Heart left ventricle (tissue), 16 donors: ENCODE measurements around the gene MICALL2. TPM values are rescaled to one million over a fixed set of nuclear protein-coding genes. Genes with fewer than 3 reads are reported as not detected.
A peak's percentile ranks its signal among the peaks of the same experiment; 100 is the strongest.

ENCODE experiments used
- ATAC-seq, 4 donors: fragments of 200-7000 bp; cut with Tn5 transposase; one replicate each; pipeline ENCODE4 v1.9.1; 2020 to 2022; ENCODE audit warnings: moderate library complexity in 4 of 4, mild to moderate bottlenecking in 3 of 4, moderate number of reproducible peaks in 1 of 4
- DNase-seq, 5 donors: peaks; one replicate each; pipeline ENCODE4 v3.0.0-alpha.2; 2020
- H3K27ac ChIP-seq, 12 donors: fragments of 200-600 bp; sonication (generic) in 4 of 12; one replicate each; pipeline versions ENCODE4 v1.5.0 to v1.8.0; 2016 to 2022; ENCODE audit warnings: mild to moderate bottlenecking in 2 of 12
- H3K27me3 ChIP-seq, 9 donors: fragments of 200-600 bp; sonication (generic) in 2 of 9; one replicate each; pipeline versions ENCODE4 v1.5.1 to v1.8.0; 2016 to 2022; ENCODE audit warnings: mild to moderate bottlenecking in 3 of 9
- H3K36me3 ChIP-seq, 9 donors: fragments of 200-600 bp; sonication (generic) in 2 of 9; one replicate each; pipeline versions ENCODE4 v1.5.0 to v1.8.0; 2018 to 2022; ENCODE audit warnings: mild to moderate bottlenecking in 2 of 9
- H3K4me1 ChIP-seq, 12 donors: fragments of 200-600 bp; sonication (generic) in 4 of 12; one replicate each; pipeline versions ENCODE4 v1.5.0 to v1.8.0; 2016 to 2022; ENCODE audit warnings: mild to moderate bottlenecking in 3 of 12
- H3K4me3 ChIP-seq, 12 donors: fragments of 200-600 bp; sonication (generic) in 4 of 12; one replicate each; pipeline versions ENCODE4 v1.5.0 to v1.8.0; 2017 to 2022; ENCODE audit warnings: mild to moderate bottlenecking in 9 of 12, moderate library complexity in 4 of 12
- H3K9me3 ChIP-seq, 12 donors: fragments of 200-600 bp; sonication (generic) in 4 of 12; one replicate each; pipeline versions ENCODE4 v1.5.0 to v1.8.0; 2016 to 2022; ENCODE audit warnings: mild to moderate bottlenecking in 1 of 12
- CTCF ChIP-seq, 12 donors: fragments of 200-600 bp; sonication (generic) in 4 of 12; IDR thresholded peaks; one replicate each; pipeline versions ENCODE4 v1.5.0 to v1.8.0; 2018 to 2022; ENCODE audit warnings: antibody characterized with exemption in 12 of 12, mild to moderate bottlenecking in 5 of 12
- POLR2A ChIP-seq, 2 donors: fragments of 450-650 bp; IDR thresholded peaks; one replicate each; pipeline ENCODE4 v1.6.1; 2017; ENCODE audit warnings: antibody characterized with exemption in 2 of 2, mild to moderate bottlenecking in 2 of 2, moderate library complexity in 2 of 2
- WGBS, 4 donors: extraction: QIAGEN DNeasy Blood & Tissue Kit in 2 of 4; methylation state at CpG; one replicate each; pipeline versions ENCODE4 v1.1.5 to v1.1.7; 2013 to 2018; 5-methylcytosine and 5-hydroxymethylcytosine counted together
- intact Hi-C, 10 donors: fragments of 100-400 bp; cut with DNase I; formaldehyde crosslinking; loops; one replicate each; pipeline versions ENCODE4 v1.11.1 to v1.14.2; 2022
- polyA plus RNA-seq, 2 donors: library from polyadenylated mRNA; stranded (reverse); fragments of 200-250 nt; gene quantifications; one replicate each; pipeline ENCODE4 v1.2.3, GENCODE V29; 2013
- total RNA-seq, 9 donors: library from RNA; depleted of rRNA in 2 of 9; stranded (reverse); fragments of >200 nt in 2 of 9; fragmentation: NEBNext Ultra II Directional in 3 of 9; extraction: Animal tissue kit (Norgen Biotek cat#: 25700) in 3 of 9; gene quantifications; one replicate each; pipeline versions ENCODE4 v1.1.0 to v1.2.4, GENCODE V29; 2016 to 2023
- donor health status: ischemic (EF 13 %, LVEDD 7.1; RV severe dilation, severe dysfunction).
- donor health status: healthy with polysubstance abuse.
- donor health status: DM: no; HTN: yes; CAD: no.
- donor health status: DM: no; HTN: no; CAD: no.
- donor health status: ischemic (EF 25% LVEDD 6.9; RV normal size, moderate dysfunction).
- donor health status: ischemic (EF 25% LVEDD 5.7; RV mildly dilated, moderate dysfunction).
- donor health status: healthy.
- donor health status: DM: yes; HTN: yes; CAD: no.
- donor health status: ischemic (EF 35%, LVEDD 5.7; RV mildly dilated, moderate dysfunction).
- donor health status: nonischemic (EF 11% LVEDD 7.7; RV severe dilation, severe dysfunction).
- donor health status: DM: yes; HTN: yes; CAD: no.
- donor health status: PGD.
- donor health status: ischemic (EF 29% LVEDD 5.4; RV normal size, mild dysfunction).
- donor health status: nonischemic (EF 23%, LVEDD 6.1; RV moderate dilation, normal function).

Gene MICALL2
- total and polyA plus RNA-seq, 11 donors: 2.5 to 18.3 (median 8.4) TPM

DNA sequence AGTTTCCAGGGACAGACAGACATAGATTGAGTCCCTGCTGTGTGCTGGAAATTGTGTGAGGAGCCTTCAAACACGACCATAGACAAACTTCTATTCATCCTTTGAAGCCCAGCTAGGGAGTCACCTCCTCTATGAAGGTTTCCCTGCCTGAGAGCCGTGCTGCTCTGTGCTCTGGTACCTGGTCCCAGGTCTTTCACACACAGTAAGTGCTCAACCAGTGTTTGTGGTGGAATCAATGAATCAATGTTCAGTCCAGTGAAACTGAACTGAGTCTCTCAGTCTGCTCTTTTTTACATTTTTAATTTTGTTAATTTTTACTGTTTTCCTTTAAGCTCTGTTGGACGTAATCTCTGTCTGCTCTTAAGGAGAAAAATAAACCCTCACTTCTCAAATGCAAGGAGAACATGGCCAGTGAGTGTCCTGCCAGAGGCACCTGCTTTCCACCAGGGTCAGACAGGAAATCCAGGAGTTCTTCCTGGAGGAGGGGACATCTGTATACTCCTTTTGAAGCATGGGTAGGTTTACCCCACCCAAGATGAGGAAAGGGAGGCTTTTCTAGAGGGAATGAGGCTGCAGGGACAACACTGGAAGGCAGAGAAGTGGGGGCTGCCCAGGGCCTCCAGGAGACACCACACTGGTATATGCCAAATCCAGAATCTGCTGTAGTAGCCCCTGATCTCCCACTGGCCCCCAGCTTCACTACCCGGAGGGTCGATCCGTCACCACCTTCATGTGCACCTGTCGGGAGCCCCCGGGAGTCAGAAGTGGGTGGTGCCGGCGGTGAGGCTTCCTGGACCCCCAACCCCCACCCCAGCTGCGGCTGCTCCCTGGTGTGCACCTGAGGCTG, 56.3 kb downstream of the MICALL2 start:
- 42 to 50% (median 46%) methylated on average over 11 of the region's 11 CpGs for WGBS, 4 donors

DNA sequence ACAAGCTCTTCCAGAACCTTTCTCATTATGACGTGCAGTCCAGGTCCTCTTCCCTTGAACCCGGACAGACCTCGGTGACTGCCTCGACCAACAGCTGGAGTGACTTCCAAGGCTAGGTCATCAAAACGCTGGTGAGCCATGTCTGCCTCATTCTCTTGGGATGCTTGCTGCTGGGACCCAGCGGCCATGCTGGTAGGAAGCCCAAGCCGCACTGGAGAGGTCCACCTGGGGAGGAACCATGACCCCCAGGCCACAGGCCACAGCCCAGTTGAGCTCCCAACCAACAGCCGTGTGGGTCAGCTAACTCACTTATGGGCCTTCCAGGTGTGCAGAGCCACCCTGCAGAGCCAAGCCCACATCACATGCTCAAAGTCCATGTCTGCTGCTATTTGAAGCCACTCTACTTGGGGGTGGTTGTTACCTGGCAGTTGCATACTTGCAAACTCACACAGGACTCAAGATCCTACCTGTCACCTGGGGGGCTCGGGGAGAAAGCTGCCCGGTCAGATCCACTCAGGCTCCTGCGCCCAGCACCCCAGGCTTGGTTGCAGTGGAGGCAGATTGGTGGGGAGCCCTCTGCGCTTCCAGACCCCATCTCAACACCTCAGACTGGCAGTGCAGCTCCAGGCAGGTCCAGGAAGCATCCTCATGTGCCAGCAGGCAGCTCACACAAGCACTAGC, 57.0 kb downstream of the MICALL2 start:
- Histone ChIP-seq H3K27me3 (peaks cover 7 to 62% (median 33%) of the 10 kb centered on the region in 9 donors), H3K4me1 (peaks cover 0 to 13% (median 0%) of the 10 kb centered on the region in 12 donors), H3K36me3 (no peaks in the 10 kb centered on the region), H3K9me3 (peaks cover 0 to 17% (median 3%) of the 10 kb centered on the region in 12 donors), H3K27ac (no peak overlapping the region), H3K4me3 (no peak overlapping the region)
- intact Hi-C loops: no loop called here
- TF ChIP-seq POLR2A (IDR thresholded peaks at IDR 0.05) (no peak), CTCF (IDR thresholded peaks at IDR 0.05) (no peak)
- no peak for ATAC-seq
- DNase-seq: peak in 2 of 5 donors; percentile 13 to 46
- WGBS, 4 donors: 85 to 92% (median 89%) methylated on average over 7 to 12 of the region's 12 CpGs

More for the DNA sequence above, 56.3 kb downstream of the MICALL2 start:
- no peak for TF ChIP-seq POLR2A (IDR thresholded peaks at IDR 0.05)
- no peak for TF ChIP-seq CTCF (IDR thresholded peaks at IDR 0.05)
- peaks cover 0 to 17% (median 3%) of the 10 kb centered on the region in 12 donors for H3K9me3 ChIP-seq
- ATAC-seq: peak in 1 of 4 donors; percentile 12
- intact Hi-C loops: no loop called here
- H3K36me3 ChIP-seq: no peaks in the 10 kb centered on the region
- no peak overlapping the region for H3K27ac ChIP-seq
- H3K4me3 ChIP-seq: no peak overlapping the region
- peaks cover 13 to 69% (median 41%) of the 10 kb centered on the region in 9 donors for H3K27me3 ChIP-seq
- H3K4me1 ChIP-seq: peaks cover 0 to 13% (median 0%) of the 10 kb centered on the region in 12 donors
- DNase-seq: peak in 2 of 5 donors; percentile 1 to 50

GRCh38 chr7:1401011-1401410, 58.3 kb downstream of the MICALL2 start:
- H3K36me3 ChIP-seq: no peaks in the 10 kb centered on the region
- H3K27ac ChIP-seq: no peak overlapping the region
- no peak overlapping the region for H3K4me3 ChIP-seq
- ATAC-seq (no peak), DNase-seq (no peak)
- WGBS, 4 donors: 42 to 47% (median 44%) methylated on average over 18 of the region's 18 CpGs
- intact Hi-C loops: no loop called here
- peaks cover 0 to 13% (median 0%) of the 10 kb centered on the region in 12 donors for H3K4me1 ChIP-seq
- no peak for TF ChIP-seq CTCF (IDR thresholded peaks at IDR 0.05)
- no peak for TF ChIP-seq POLR2A (IDR thresholded peaks at IDR 0.05)
- H3K27me3 ChIP-seq: peaks cover 0 to 49% (median 31%) of the 10 kb centered on the region in 9 donors
- H3K9me3 ChIP-seq: peaks cover 0 to 17% (median 3%) of the 10 kb centered on the region in 12 donors

- no peak for ATAC-seq
- TF ChIP-seq CTCF (IDR thresholded peaks at IDR 0.05) (no peak), POLR2A (IDR thresholded peaks at IDR 0.05) (no peak)
These were observed 58.9 kb downstream of the MICALL2 start for GRCh38 chr7:1400371-1400770.

More at GRCh38 chr7:1400371-1400770, 58.9 kb downstream of the MICALL2 start:
- 37 to 43% (median 39%) methylated on average over 11 of the region's 11 CpGs for WGBS, 4 donors
- no peak for DNase-seq
- Histone ChIP-seq H3K27me3 (peaks cover 0 to 49% (median 30%) of the 10 kb centered on the region in 9 donors), H3K4me1 (peaks cover 0 to 13% (median 0%) of the 10 kb centered on the region in 12 donors), H3K36me3 (no peaks in the 10 kb centered on the region), H3K9me3 (peaks cover 0 to 17% (median 3%) of the 10 kb centered on the region in 12 donors), H3K4me3 (no peak overlapping the region), H3K27ac (no peak overlapping the region)
- intact Hi-C loops: no loop called here
